ENCODE measurements around the gene KIRREL3. TPM values are rescaled to one million over a fixed set of nuclear protein-coding genes. Genes with fewer than 3 reads are reported as not detected.

KIRREL3 gene
- total RNA-seq, 1 experiment from 2014 or later = 0.28 TPM

GRCh38 chr11:126713806-126714205 lies 286.8 kb downstream of the KIRREL3 start:
- no peak for DNase-seq (ENCODE audit: low spot score)

- DNase-seq (ENCODE audit: low spot score) = no peak
These were observed 288.5 kb downstream of the KIRREL3 start for GRCh38 chr11:126711977-126712625.

- no peak for DNase-seq (ENCODE audit: low spot score)
These were observed 289.7 kb downstream of the KIRREL3 start for GRCh38 chr11:126710804-126711399.

- no peak for DNase-seq (ENCODE audit: low spot score)
These were observed 293.1 kb downstream of the KIRREL3 start for GRCh38 chr11:126707498-126707897.

GRCh38 chr11:126704096-126704495 lies 296.5 kb downstream of the KIRREL3 start:
- no peak for DNase-seq (ENCODE audit: low spot score)

GRCh38 chr11:126703662-126704061 lies 296.9 kb downstream of the KIRREL3 start:
- no peak for DNase-seq (ENCODE audit: low spot score)

- no peak for DNase-seq (ENCODE audit: low spot score)
These were observed 297.6 kb downstream of the KIRREL3 start for GRCh38 chr11:126702987-126703386.

- DNase-seq (ENCODE audit: low spot score) = no peak
These were observed 298.3 kb downstream of the KIRREL3 start for GRCh38 chr11:126702165-126702720.

- DNase-seq (ENCODE audit: low spot score) = no peak
These were observed 299.1 kb downstream of the KIRREL3 start for GRCh38 chr11:126701520-126701897.

- DNase-seq (ENCODE audit: low spot score) = no peak
These were observed 299.6 kb downstream of the KIRREL3 start for GRCh38 chr11:126700768-126701519.

GRCh38 chr11:126698576-126698975 lies 302.0 kb downstream of the KIRREL3 start:
- DNase-seq (ENCODE audit: low spot score) = no peak

- DNase-seq (ENCODE audit: low spot score) = no peak
These were observed 302.6 kb downstream of the KIRREL3 start for GRCh38 chr11:126697936-126698335.

GRCh38 chr11:126696982-126697381 lies 303.6 kb downstream of the KIRREL3 start:
- DNase-seq (ENCODE audit: low spot score) = no peak

- no peak for DNase-seq (ENCODE audit: low spot score)
These were observed 305.3 kb downstream of the KIRREL3 start for GRCh38 chr11:126695293-126695692.

- no peak for DNase-seq (ENCODE audit: low spot score)
These were observed 306.4 kb downstream of the KIRREL3 start for GRCh38 chr11:126694065-126694625.

- no peak for DNase-seq (ENCODE audit: low spot score)
These were observed 313.1 kb downstream of the KIRREL3 start for GRCh38 chr11:126687477-126687876.

GRCh38 chr11:126686938-126687337 lies 313.6 kb downstream of the KIRREL3 start:
- DNase-seq (ENCODE audit: low spot score) = no peak

- no peak for DNase-seq (ENCODE audit: low spot score)
These were observed 316.5 kb downstream of the KIRREL3 start for GRCh38 chr11:126683766-126684728.

GRCh38 chr11:126682590-126682989 lies 318.0 kb downstream of the KIRREL3 start:
- no peak for DNase-seq (ENCODE audit: low spot score)

GRCh38 chr11:126680700-126681099 lies 319.9 kb downstream of the KIRREL3 start:
- DNase-seq (ENCODE audit: low spot score) = no peak

- DNase-seq (ENCODE audit: low spot score) = no peak
These were observed 320.4 kb downstream of the KIRREL3 start for GRCh38 chr11:126680131-126680530.
